Peyer's patch (tissue), 4 donors: ENCODE measurements around the gene PARP1. TPM values are rescaled to one million over a fixed set of nuclear protein-coding genes. Genes with fewer than 3 reads are reported as not detected.

Experiments used
- DNase-seq, 3 donors: peaks; one replicate each; pipeline ENCODE4 v3.0.0-alpha.2; 2017 to 2019
- H3K27ac ChIP-seq, 4 donors: fragments of 200-600 bp; sonication (generic); one replicate each; pipeline ENCODE4 v1.5.1; 2016 to 2019
- H3K27me3 ChIP-seq, 2 donors: fragments of 200-600 bp; sonication (generic); one replicate each; pipeline ENCODE4 v1.5.1; 2019
- H3K36me3 ChIP-seq, 3 donors: fragments of 200-600 bp; sonication (generic); one replicate each; pipeline ENCODE4 v1.5.1; 2016 to 2019
- H3K4me1 ChIP-seq, 4 donors: fragments of 200-600 bp; sonication (generic); one replicate each; pipeline ENCODE4 v1.5.1; 2016 to 2019
- H3K4me3 ChIP-seq, 4 donors: fragments of 200-600 bp; sonication (generic); 1 replicate in 3 of 4; 2 replicates in 1 of 4; pipeline ENCODE4 v1.5.1; 2016 to 2019; ENCODE audit warnings: mild to moderate bottlenecking in 1 of 4
- H3K9me3 ChIP-seq, 4 donors: fragments of 200-600 bp; sonication (generic); one replicate each; pipeline ENCODE4 v1.5.1; 2016 to 2019; ENCODE audit warnings: mild to moderate bottlenecking in 1 of 4
- CTCF ChIP-seq, 6 experiments: fragments of 450-650 bp in 4 of 6; fragments of 200-600 bp in 2 of 6; sonication (generic) in 1 of 6; IDR thresholded peaks; one replicate each; pipeline ENCODE4 v1.5.1; 2017 to 2019; ENCODE audit warnings: antibody characterized with exemption in 6 of 6, mild to moderate bottlenecking in 3 of 6, moderate library complexity in 1 of 6
- POLR2A ChIP-seq, 2 donors: fragments of 450-650 bp; IDR thresholded peaks; one replicate each; pipeline ENCODE4 v1.5.1; 2017; ENCODE audit warnings: antibody characterized with exemption in 2 of 2, mild to moderate bottlenecking in 2 of 2, moderate library complexity in 2 of 2
- total RNA-seq, 4 donors: library from RNA; depleted of rRNA; stranded (reverse); fragments of >200 nt; gene quantifications; one replicate each; pipeline ENCODE4 v1.1.0, GENCODE V29; 2016

Gene PARP1
- total RNA-seq, 4 donors from 2014 or later = 25.2 to 145 (median 54.4) TPM

GRCh38 chr1:226404904-226405222 is 3.0 kb downstream of the PARP1 start:
- Histone ChIP-seq H3K9me3 (no peaks in the 10 kb centered on the region), H3K27ac (peak overlapping the region in 1 of 4 donors; percentile 94), H3K4me3 (peak overlapping the region in 1 of 4 donors; percentile 16), H3K36me3 (peaks cover 0 to 24% (median 0%) of the 10 kb centered on the region in 3 donors), H3K27me3 (no peaks in the 10 kb centered on the region), H3K4me1 (peaks cover 0 to 31% (median 15%) of the 10 kb centered on the region in 4 donors)
- no peak for DNase-seq
- TF ChIP-seq CTCF (IDR thresholded peaks at IDR 0.05) = no peak
- TF ChIP-seq POLR2A (IDR thresholded peaks at IDR 0.05) = no peak

GRCh38 chr1:226404063-226404903 is 3.6 kb downstream of the PARP1 start:
- Histone ChIP-seq H3K4me3 (peak overlapping the region in 1 of 4 donors; percentile 16), H3K27me3 (no peaks in the 10 kb centered on the region), H3K9me3 (no peaks in the 10 kb centered on the region), H3K36me3 (peaks cover 0 to 24% (median 0%) of the 10 kb centered on the region in 3 donors), H3K4me1 (peaks cover 0 to 31% (median 15%) of the 10 kb centered on the region in 4 donors), H3K27ac (no peak overlapping the region)
- no peak for DNase-seq
- TF ChIP-seq CTCF (IDR thresholded peaks at IDR 0.05) (no peak), POLR2A (IDR thresholded peaks at IDR 0.05) (no peak)

- Histone ChIP-seq H3K4me1 (peaks cover 0 to 31% (median 15%) of the 10 kb centered on the region in 4 donors), H3K27ac (no peak overlapping the region), H3K9me3 (no peaks in the 10 kb centered on the region), H3K4me3 (no peak overlapping the region), H3K27me3 (no peaks in the 10 kb centered on the region), H3K36me3 (peaks cover 0 to 28% (median 0%) of the 10 kb centered on the region in 3 donors)
- DNase-seq = no peak
- no peak for TF ChIP-seq POLR2A (IDR thresholded peaks at IDR 0.05)
- peak in 1 of 6 experiments; percentile 13 for TF ChIP-seq CTCF (IDR thresholded peaks at IDR 0.05)
Measured at GRCh38 chr1:226403201-226404034, 4.5 kb downstream of the PARP1 start.

- TF ChIP-seq POLR2A (IDR thresholded peaks at IDR 0.05) = no peak
- TF ChIP-seq CTCF (IDR thresholded peaks at IDR 0.05) = no peak
- peaks cover 0 to 31% (median 15%) of the 10 kb centered on the region in 4 donors for H3K4me1 ChIP-seq
- no peak overlapping the region for H3K27ac ChIP-seq
- H3K9me3 ChIP-seq = no peaks in the 10 kb centered on the region
- peaks cover 0 to 31% (median 0%) of the 10 kb centered on the region in 3 donors for H3K36me3 ChIP-seq
- H3K4me3 ChIP-seq = no peak overlapping the region
- no peaks in the 10 kb centered on the region for H3K27me3 ChIP-seq
- no peak for DNase-seq
Measured at GRCh38 chr1:226402739-226403165, 5.1 kb downstream of the PARP1 start.

GRCh38 chr1:226401355-226402303 is 6.3 kb downstream of the PARP1 start:
- no peak for DNase-seq
- Histone ChIP-seq H3K4me1 (peaks cover 0 to 26% (median 15%) of the 10 kb centered on the region in 4 donors), H3K27ac (no peak overlapping the region), H3K36me3 (peaks cover 0 to 31% (median 0%) of the 10 kb centered on the region in 3 donors), H3K27me3 (no peaks in the 10 kb centered on the region), H3K9me3 (no peaks in the 10 kb centered on the region), H3K4me3 (no peak overlapping the region)
- TF ChIP-seq POLR2A (IDR thresholded peaks at IDR 0.05) (no peak), CTCF (IDR thresholded peaks at IDR 0.05) (no peak)
